Endothelial cell of umbilical vein (primary cell): ENCODE measurements around the gene IKZF4.

Experiments used
- CTCF ChIP-seq, 2 donors: IDR thresholded peaks; 1 replicate in 1 of 2; 2 replicates in 1 of 2; pipeline ENCODE4 v1.5.1; 2011; ENCODE audit warnings: low read length in 2 of 2, mild to moderate bottlenecking in 2 of 2, moderate library complexity in 2 of 2, control low read depth in 1 of 2, inconsistent platforms in 1 of 2, low read depth in 1 of 2; ENCODE audit not compliant: insufficient read depth in 1 of 2; ENCODE audit errors: extremely low read depth in 1 of 2
- EZH2 ChIP-seq: IDR thresholded peaks from 2 replicates; pipeline ENCODE4 v1.6.1; 2012; ENCODE audit warnings: borderline replicate concordance, low read depth, mild to moderate bottlenecking, moderate library complexity, low read length, inconsistent platforms; ENCODE audit not compliant: severe bottlenecking
- FOS ChIP-seq: IDR thresholded peaks from 2 replicates; pipeline ENCODE4 v1.6.1; 2011; ENCODE audit warnings: mild to moderate bottlenecking, low read length, moderate library complexity, borderline replicate concordance; ENCODE audit not compliant: insufficient read depth
- GATA2 ChIP-seq: IDR thresholded peaks from 2 replicates; pipeline ENCODE4 v1.7.0; 2011; ENCODE audit warnings: low read depth, mild to moderate bottlenecking, moderate library complexity, mixed read lengths, low read length; ENCODE audit not compliant: insufficient read length, insufficient read depth
- JUN ChIP-seq: IDR thresholded peaks from 2 replicates; pipeline ENCODE4 v1.6.1; 2011; ENCODE audit warnings: borderline replicate concordance, low read depth; ENCODE audit not compliant: insufficient read length, insufficient read depth
- MYC ChIP-seq: IDR thresholded peaks from one replicate; pipeline ENCODE4 v1.6.1; 2011; ENCODE audit warnings: mild to moderate bottlenecking, low read depth, low read length
- POLR2A ChIP-seq: IDR thresholded peaks from 2 replicates; pipeline ENCODE4 v1.6.1; 2012; ENCODE audit warnings: low read depth, mild to moderate bottlenecking, control low read depth, low read length
- POLR2AphosphoS5 ChIP-seq: IDR thresholded peaks from 2 replicates; pipeline ENCODE4 v1.6.1; 2012; ENCODE audit warnings: low read depth, mild to moderate bottlenecking, control low read depth, low read length, moderate library complexity; ENCODE audit not compliant: insufficient read depth
- TF ChIP-seq, protein P1 (sequence below): IDR thresholded peaks from 2 replicates; pipeline ENCODE4 v1.6.1; 2011; ENCODE audit not compliant: insufficient read depth, insufficient read length

GRCh38 chr12:56046027-56046780, 25.4 kb downstream of the IKZF4 start:
- TF ChIP-seq CTCF (IDR thresholded peaks at IDR 0.05; ENCODE audit: extremely low read depth in 1 of 2, insufficient read depth in 1 of 2, low read depth in 1 of 2, low read length in 2 of 2) (no peak), POLR2AphosphoS5 (no peak), POLR2A (peak; percentile 11), JUN (no peak), FOS (no peak), MYC (no peak), GATA2 (no peak), EZH2 (no peak)
- TF ChIP-seq, protein P1, sequence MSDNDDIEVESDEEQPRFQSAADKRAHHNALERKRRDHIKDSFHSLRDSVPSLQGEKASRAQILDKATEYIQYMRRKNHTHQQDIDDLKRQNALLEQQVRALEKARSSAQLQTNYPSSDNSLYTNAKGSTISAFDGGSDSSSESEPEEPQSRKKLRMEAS: no peak
